NCI-H2196 (cell line): ENCODE measurements around the gene HSPG2.
"Not testable (repeated sequence)": the region's sequence is repeated elsewhere in the genome, so short reads cannot be mapped to it uniquely, and the experiment has no call there.

ENCODE experiments used
- DNase-seq: peaks from one replicate; lab custom pipeline; 2025; ENCODE audit not compliant: unreplicated experiment; lab: John Stamatoyannopoulos, UW

Gene HSPG2

DNA sequence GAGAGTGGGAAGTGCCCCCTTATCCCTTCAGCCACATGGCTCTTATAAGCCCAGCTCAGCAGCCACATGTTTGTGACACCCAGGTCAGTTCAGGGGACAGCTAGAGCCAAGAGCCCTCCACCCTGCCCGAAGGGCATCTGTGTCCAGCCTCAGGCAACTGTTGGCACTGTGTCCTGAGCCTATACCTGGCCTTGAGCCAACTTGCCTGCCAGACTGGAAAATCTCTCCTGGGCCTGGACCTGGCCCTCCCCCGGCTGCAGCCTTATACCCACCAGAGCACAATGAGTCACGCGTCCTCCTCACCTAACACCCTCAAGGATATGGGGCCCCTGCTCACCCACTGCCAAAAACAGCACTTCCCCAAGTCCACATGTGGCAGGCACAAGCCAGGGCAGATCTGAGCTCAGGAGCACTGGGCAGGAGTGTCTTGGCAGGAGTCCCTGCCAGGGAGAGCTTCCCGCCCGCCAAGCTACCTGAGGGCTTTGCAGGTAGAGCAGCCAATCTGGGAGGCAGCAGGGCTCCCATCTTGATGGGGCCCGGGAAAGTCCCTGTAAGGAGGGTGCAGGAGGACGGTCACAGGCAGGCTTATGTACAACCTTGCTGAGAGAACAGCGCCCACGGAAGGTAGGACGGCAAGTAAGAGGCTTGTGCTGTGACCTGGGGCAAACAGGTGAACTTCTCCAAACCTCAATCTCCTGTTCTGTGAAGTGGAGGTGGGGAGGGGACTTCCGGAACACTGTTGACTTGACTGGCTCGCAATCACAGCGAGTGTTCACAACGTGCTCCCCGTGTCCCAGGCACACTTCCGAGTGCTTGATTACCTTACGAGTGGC is 19.8 kb upstream of the HSPG2 start:
- peak; percentile 82 for DNase-seq

DNA sequence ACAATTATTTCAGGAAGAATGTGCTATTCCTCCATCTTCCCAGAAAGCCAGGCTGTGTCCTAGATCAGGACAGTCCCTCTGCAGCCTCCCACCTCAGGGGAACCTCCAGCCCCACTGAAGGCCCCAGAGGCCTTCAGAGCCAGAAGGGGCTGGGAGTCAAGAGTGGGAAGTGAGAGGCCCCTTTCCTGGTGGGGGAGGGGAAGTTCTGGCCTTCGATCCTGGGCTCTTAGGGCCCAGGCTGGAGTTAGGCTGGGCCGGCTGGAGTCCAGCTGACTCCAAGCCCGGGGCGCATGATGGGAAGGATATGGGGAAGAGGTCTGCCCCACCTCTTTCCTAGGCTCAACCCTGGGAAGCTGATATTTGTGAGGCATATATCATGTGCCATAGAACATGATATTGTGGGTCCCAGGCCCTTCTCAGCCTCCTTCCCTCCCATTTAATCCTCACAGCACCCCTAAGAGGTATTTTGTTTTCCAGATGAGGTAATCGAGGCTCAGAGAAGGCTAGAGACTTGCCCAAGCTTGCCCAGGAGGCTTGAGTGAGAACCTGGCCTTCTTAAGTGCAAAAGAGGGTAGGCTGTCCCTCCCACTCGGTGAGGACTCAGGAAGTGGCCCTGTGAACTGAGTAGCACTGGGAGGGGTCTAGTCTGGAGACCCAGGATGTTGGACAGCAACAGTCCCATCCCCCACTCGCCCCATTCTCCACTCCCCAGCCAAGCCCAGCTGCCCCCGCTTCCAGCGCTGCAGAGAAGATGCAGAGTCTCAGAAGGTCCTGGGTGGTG is 18.6 kb upstream of the HSPG2 start:
- no peak for DNase-seq

DNA sequence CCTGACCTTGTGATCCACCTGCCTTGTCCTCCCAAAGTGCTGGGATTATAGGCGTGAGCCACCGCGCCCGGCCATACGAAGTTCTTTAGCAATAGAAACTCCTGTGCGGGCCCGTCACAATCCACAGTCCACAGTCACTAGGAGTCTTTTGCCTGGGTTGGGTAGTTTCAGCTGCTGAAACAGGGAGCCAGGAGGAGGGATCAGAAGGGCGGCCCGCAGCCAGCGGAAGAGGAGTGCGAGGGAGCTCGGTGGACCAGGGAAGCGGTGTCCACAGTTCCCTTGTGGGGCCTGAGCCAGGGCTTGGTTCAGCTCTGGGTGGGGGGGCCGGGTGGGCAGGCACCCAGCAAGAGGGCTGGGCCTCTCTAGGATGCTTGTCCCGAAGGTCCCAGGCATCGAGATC is 17.9 kb upstream of the HSPG2 start:
- no peak for DNase-seq

DNA sequence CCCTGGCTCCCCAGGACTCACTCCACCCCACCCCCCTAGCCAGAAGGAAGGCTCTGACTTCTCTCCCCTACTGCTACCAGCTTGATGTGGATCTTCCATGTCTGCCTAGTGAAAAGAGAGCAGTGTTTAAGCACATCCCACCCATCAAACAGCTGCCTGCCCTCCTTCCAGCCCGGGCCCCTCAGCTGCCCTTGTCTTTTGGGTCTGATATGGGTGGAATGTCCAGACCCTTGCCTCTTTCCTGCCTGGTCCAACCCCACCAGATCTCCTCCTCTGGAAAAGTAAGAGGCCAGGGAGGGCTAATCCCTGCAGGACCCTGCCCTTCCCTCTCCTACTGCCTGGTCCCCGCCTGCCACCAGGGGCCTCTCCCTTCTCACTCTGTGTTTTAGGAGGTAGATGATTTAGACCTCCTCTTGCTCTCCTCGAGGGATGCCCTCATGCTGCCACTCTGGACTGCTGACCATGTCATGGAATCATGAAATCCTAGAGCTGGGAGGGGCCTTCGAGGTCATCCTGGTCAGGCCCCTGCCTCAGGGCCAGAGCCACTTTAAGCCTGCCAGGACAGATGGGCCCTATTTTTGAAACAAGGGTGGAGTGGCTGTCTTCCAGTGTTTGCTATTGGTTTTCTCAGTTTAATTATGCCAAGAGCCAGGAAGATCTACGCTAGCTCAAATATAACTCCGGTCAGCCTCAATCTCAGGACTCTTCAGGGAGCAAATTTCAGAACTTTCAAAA is 15.8 kb upstream of the HSPG2 start:
- DNase-seq = no peak

DNA sequence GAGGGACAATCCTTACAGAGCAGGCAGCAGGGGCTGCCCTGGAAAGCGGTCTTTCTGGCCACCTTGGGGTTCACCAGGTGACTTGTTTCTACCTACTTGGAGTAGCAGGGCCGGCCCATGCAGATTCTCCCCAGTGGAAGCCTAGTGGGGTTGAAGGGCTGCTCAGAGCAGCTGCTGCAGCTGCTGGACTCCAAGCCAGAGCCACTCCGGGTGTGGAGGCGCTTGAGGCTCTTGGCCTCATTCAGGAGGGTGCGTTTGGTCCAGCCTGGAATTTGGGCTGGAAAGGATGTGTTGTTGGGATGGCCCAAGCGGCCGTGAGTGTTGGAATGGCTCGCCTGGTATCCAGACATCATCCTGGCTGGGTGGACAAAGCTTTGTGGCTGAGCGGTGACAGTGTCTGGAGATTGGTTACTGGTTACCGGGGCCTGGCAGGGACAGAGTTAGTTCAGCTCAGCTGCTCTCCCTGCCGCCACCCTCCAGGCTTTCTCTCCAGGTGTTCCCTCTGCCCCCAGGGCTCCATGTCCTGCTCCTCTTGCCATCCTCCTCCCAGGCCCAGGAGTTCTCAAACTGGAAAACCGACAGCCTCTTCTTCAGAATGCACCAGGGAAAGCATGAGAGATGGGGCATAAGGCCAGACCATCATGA is 14.2 kb upstream of the HSPG2 start:
- DNase-seq = no peak

DNA sequence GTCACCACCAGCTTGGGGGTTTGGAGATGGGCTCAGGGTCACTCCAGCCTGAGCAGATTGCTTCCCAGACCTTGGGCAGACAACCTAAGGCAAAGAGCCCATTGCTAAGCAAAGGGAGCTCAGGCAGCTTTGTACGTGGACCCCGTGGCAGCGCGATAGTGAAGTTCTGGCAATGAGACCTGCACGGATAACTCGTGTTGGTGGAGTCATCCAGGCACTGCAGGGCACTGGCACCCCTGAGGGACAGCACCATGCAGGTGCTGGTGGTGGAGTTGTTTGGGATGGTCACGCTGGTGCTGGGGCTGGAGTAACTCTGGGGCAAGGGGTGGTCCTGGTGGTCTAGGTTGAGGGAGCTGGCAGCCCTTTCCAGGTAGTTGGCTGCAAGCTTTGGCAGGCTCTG is 13.6 kb upstream of the HSPG2 start:
- no peak for DNase-seq

DNA sequence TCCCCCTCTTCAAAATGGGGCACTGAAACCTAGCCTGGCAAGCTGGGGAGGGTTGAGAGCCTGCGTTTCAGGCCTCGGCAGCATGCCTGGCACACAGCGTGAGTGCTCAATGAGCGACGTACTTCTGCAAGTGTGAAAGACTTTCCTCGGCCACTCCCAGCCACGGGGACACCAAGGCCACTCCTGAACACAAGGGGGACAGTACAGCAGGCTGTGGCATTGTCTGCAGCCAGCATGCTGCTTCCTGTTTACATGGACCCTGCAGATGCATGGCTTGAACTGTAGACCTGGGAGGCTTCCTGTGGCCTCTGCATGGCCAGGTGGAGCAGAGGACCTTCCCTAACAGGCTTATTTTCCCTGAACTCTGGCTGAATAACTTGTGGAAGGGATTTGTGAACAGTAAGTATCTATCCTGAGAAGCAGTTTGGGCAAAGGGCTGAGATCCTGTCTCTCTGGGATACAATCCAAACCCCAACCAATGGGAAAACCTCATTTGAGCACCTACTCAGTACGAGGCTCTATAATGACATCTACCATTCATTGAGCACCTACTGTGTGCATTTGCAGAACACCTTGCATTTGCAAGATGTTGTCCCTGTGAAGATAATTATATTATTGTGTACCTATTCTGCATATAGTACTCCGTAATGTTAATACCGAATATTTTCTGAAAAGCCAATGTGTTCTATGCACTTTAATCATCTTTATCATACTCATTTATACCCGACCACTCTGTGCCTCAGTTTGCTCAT is 9.9 kb upstream of the HSPG2 start:
- no peak for DNase-seq

DNA sequence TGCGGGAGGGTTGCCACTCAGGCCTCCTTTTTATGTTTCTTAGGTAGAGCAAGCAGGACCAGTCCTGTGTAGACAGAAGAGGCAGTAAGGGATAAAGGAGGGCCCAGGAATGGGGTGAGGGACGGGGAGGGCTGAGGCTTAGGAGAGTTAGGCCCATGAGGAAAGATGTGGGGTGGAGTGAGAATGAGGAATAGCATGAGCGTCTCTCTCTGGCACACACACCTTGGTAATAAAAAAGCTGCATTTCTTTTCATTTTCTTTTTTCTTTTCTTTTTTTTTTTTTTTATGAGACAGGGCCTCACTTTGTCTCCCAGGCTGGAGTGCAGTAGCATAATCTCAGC is 7.6 kb upstream of the HSPG2 start:
- no peak for DNase-seq

DNA sequence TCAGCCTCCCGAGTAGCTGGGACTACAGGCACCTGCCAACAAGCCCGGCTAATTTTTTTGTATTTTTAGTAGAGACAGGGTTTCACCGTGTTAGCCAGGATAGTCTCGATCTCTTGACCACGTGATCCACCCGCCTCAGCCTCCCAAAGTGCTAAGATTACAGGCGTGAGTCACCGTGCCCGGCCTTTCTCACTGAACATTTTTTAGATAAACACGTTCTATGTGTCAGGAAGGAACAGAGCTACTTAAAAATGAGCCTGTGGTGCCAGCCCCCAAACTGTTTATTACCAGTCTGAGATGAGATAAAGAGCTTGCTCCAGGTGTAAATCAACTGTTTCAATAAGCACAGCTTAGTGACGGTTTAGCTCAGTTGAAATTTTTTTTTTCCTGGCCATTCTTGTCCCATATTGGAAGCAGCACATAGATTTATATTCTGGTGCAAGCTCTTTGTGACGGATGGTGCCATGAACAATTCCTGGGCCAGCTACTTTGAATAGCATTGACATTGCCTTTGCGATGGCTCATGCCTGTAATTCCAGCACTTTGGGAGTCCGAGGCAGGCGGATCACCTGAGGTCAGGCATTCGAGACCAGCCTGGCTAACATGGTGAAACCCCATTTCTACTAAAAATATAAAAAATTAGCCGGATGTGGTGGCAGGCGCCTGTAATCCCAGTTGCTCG is 6.0 kb upstream of the HSPG2 start:
- DNase-seq = not testable (repeated sequence)

DNA sequence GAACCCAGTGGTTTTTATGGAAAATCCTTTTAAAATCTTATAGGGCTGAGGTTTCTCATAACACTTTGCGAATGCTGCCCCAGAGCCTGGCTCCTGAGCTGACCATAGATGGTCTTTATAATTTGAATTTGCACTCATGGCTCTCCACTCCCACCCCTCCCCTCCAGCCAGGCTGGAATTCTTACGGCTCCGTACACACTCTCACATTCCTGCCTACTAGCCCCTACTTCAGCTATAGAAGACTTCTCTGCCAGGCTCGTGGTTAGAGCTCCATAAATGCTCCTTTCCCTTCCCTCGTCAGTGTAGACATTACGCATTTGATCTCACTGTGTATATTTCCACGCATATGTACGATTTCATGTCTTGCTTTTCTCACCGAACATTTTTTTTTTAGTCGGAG is 5.4 kb upstream of the HSPG2 start:
- no peak for DNase-seq

DNA sequence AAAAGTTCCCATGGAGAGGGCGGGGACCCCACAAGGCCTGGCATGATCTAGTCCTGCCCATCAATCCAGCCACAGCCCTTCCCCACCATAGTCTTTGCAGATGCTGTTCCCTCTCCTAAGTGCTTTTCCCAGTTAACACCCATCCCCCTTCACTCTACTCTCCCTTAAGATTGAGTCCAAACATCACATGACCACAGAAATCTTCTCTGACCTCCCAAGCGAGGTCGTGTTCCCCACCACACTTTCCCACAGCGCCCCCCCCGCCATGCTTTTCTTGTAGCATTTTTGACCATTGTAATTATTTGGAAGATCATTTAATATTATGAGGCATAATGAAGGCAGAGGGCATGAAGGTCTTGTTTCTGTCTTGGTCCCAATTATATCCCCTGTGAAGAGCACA is 4.3 kb upstream of the HSPG2 start:
- no peak for DNase-seq

DNA sequence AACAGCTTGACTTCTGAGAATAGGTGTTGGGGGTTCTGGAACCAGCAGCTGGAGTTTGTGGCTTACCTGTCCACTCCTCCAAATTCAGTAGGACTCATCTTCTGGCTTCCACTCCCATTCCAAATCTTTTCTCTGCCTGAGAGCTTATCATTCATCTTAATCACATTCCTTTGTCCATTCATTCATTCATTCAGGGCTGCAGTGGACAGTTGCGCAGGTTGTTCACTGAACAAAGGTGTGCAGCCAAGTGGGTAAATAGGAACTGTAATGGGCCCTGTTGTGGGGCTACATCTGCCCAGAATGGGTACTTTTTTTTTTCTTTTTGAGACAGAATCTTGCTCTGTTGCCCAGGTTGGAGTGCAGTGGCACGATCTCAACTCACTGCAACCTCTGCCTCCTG is 3.4 kb upstream of the HSPG2 start:
- DNase-seq = no peak

DNA sequence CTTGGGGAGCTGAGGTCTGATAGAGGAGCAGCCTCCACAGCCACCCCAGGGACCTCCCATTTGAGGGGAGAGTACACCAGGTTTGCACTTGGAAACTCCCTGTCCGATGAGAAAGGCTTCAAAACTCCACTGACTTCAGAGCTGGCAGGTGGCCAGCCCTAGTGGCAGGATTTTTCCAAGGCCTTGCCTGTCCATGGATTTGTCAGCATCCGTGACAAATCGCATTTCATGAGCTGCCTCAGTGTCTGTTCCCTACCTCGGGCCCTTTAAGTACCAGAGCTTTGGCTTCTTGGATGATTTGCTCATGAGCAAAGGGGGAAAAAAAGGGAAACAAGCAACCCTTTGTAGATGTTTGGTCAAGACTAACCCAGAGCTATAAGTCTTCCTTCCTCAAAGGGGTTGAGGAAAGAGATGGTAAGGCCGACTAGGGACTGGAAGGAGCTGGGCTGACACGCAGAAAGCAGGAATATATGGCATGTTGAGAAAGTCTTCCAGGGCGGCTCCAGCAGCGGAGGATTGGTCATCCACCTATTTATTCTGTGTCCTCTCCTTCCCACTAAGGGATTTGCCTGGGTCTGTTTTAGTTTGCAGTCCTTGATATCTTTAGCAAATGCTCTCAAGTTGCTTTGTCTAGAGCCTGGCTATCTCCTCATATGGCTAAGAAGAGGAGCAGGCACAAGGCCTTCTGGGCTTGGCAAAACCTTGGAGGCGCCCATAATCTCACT is 2.7 kb upstream of the HSPG2 start:
- DNase-seq = peak; percentile 32

DNA sequence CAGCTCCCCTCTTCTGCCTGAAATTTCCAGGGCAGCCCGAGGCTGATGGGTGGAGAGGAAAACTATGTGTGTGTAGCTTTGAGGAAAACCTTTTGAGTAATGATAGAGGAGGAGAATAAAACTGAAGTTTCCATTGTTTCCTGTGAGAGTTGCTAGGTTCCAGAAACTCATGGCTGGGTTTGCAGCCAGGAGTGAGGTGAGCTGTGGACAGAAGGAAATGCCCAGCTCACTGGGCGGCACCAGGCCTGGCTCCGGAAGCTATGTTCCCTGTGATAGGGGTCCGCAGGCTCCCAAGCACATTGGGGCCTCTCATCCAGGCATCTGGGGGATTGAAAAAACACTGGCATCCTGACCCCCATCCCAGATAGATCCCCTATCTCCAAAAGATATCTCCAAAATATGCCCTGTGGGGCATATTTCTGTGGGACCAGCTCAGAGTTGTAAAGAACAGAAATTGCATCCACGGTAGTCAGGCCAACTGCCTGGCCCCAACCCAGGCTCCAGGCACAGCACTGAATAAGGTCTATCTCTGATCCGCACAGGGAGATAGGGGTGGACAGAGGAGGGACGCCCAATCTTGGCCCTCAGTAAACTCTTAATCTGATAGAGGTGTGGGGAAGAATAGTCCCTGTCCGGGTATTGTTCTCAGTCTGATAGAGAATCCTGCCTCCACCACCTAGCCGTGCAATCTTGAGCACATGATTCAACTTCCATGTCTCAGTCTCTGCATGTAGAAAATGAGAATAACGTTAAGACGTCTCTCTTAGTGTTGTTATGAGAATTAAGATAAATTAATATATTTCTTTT is 1.8 kb upstream of the HSPG2 start:
- DNase-seq = no peak

DNA sequence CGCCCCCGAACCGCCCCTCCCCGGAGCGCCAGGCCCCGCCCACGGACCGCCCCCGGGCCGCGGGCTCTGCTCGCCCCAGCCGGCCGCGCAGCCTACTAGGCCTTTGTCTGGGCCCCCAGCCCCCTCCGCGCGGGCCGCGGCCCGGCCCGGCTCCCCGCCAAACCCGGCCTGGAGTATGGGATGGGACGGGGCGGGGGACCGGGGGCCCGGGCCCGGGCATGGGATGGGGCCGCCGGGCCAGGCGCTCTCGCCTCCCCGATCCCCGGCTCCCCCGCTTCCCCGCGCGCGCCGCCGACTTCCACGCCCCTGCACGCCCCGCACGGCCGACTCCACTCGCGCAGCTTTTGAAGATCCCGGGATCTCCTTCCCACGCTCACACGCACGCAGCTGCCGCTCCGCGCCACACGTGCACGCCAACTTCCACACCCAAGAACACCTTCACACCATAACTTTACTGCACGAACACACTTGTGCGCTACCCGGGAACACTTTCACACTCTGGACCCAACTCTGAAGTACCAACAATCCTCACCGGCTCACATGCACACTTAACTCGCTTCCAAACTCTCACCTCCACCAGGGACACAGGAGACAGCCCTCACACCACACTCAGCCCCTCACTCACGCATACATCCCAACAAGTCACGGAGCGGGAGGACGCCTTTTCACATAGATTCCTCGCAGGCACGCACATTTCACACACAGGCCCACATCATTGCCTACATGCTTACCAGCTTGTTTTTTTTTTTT is 437 bp upstream of the HSPG2 start:
- peak; percentile 88 for DNase-seq

DNA sequence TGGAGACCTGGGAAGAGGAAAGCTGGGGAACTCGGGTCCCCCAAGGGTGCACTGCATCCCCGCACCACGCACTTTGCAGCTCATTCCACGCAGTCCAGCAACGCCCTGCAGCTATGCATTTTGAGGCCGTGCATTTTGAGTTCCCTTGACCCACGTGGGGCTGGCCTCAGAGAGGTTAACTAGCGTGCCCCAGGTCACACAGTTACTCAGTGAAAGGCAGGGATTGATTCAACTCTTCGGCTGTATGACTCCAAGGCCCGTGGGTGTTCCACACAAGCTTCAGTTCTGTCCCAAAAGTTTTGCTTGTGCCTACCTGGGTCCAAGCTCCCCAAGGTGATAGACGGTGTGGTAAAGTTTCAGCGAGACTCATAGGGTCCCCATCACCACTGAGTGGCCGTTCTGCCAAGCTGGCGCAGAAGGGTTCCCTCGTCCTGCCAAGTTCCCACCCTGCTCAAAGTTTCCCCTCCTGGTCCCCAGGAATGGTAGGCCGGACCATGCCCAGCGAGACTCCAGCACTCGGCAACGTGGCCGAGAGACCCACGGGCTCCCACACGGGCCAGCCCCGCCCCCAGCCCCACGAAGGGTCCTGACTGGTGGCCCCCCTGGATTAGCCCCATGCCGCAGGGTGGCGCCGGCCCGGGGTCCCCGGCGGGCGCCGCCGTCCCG is 611 bp downstream of the HSPG2 start:
- DNase-seq = no peak

DNA sequence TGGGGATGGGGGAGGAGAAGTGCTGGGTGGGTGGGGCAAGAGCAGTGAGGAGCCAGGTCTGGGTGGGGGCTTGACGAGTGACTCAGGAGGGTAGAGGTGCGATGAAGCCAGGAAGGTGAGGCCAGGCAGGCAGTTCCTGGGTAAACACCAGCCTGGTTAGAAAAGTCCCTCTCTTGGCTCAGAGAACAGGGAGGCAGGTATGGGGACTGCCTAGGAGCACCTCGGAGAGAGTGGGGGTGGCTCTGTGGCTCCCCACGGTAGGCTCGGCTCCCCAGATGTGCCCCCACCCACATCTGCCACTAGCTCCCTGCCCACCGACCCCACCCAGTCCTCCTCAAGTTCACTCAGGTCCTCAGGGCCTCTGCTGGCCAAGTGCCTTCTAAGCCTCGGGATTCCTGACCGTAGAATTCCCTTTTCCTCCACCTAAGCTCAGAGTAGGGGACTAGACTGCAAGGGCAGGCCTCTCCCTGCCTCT is 1.2 kb downstream of the HSPG2 start:
- DNase-seq = no peak
